T47D (cell line): ENCODE data around the gene GID4.

Source experiments
- DNase-seq, 2 experiments: peaks; one replicate each; pipeline versions ENCODE4 v3.0.0 to v3.0.0-alpha.2; 2011 to 2012; ENCODE audit warnings: low read depth in 1 of 2, low spot score in 1 of 2
- JUND ChIP-seq: IDR thresholded peaks from 2 replicates; pipeline ENCODE4 v1.6.1; 2012; ENCODE audit warnings: low read depth
- in situ Hi-C: cut with HindIII; loops from 2 replicates; pipeline ENCODE4 v1.10.0; 2016; ENCODE audit warnings: low sequenced_read_pairs, low pct_unique_long_range_greater_than_20kb

The GID4 gene

DNA sequence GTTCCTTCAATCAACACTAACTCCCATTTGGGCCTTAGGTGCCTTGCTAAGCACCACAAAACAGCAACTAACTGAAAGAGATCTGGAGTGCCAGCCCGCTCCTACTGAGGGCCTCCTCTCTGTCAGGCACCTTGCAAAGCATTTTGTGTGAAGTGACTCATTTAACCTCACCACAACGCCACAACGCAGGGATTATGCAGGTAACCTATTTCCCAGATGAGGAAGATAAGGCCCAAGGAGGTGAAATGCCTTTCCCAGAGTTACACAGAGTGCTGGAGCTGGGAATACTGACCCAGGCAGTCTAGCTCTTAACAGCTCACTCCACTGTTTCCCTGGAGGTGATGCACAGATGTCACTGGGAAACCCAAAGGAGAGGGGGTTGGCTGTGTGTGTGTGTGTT, 33.7 kb upstream of the GID4 start:
- no peak for TF ChIP-seq JUND
- DNase-seq = no peak
- in situ Hi-C loops = no loop called here

DNA sequence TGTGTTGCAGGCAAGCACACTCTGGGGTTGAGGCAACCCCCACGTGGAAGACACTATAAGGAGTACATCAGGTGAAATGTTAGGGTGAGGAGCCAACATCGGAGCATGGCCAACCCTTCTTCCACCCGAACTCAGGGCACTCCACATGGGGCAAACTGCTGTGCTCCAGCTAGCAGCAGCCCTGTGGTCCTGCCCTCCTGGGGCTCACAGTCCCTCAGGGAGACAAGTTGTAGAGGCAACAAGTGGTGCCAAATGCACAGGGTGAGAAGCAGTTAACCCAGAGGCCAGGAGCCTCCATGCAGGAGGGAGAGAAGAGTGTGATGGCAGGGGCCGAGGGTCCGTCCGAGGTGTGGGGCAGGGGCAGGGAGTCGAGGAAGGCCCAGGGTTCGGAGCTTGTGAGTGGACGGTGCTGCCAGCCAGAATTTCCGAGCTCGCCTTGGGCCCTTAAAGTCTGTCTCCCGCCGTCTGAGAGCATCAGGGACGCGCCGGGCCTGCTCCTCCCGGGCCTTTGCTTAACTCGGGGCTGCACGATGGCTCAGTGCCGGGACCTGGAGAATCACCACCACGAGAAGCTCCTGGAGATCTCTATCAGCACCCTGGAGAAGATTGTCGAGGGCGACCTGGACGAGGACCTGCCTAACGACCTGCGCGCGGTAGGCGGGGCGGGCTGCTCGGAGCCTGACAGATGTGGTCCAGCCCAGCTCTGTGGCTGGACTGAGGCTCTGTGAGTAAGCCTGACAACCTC, 32.5 kb upstream of the GID4 start:
- in situ Hi-C loops = no loop called here
- no peak for DNase-seq
- TF ChIP-seq JUND = no peak

DNA sequence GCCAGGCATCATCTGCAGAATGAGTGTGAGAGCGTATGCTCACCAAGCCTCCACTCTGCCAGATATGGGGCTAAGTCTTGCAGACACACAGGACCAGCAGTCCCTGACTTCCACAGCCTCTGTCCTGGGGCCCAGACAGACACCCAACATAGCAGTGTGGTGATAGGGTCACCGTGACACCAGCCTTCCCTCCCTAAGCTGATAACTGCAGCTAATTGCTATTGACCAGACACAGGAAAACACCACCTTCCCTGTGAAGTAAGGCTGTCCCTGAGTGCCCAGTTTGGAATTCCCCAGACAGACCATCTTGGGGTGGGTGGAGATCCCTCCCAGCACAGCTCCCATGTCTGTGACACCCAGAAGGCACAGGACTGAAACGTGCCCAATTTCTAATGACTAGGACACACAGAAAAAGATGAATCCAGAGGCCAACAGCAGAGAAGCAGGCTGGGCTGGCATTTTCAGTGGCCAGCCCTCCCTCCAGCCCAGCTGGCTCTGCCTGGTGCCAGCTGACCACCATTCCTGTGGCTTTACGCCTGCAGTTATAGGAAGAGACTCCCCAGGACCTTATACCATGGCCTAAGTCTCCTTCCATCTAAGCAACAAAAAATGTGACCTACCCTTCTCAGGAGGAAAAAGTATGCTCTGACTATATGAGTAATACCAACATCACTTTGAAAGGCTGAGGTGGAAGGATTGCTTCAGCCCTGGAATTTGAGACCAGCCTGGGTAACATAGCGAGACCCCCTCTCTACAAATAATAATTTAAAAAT, 30.5 kb upstream of the GID4 start:
- no peak for TF ChIP-seq JUND
- in situ Hi-C loops = no loop called here
- DNase-seq = no peak

DNA sequence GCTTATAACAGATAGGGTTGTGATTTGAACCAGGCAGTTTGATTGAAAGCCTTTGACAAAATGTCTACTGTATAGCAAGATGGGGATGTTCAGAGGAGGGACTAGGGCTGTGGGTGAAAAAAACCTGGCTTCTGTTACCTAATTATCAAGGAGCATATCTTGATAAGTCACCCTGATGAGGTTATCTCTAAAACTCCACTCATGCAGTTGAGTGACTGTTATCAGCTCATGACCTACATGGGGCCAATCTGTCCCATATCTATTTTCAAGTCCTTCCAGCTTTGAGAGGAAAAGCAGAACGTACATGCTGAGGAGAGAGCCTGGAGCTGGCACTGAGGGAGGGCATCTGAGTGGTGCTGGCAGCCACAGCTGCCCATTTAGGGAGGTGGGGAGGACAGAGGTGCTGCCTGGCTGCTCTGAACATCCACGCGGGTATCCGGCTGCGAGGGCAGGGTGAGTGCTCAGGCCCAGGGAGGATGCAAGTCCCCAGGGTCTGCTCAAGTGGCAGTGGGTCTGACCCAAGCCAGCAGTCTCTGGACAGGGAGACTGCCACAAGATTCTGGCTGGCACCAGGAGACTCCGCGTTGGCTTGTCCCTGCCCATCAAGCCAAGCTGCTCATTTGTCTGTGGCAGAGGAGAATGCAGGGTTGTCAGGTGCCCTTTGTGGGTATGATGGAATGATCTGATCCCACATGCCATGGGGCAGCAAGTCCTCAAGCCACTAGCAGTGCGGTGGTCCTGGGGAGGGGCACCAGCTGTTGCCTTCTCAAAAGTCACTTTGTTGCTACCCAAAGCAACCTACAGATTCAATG, 29.4 kb upstream of the GID4 start:
- TF ChIP-seq JUND = no peak
- DNase-seq = no peak
- in situ Hi-C loops = no loop called here

DNA sequence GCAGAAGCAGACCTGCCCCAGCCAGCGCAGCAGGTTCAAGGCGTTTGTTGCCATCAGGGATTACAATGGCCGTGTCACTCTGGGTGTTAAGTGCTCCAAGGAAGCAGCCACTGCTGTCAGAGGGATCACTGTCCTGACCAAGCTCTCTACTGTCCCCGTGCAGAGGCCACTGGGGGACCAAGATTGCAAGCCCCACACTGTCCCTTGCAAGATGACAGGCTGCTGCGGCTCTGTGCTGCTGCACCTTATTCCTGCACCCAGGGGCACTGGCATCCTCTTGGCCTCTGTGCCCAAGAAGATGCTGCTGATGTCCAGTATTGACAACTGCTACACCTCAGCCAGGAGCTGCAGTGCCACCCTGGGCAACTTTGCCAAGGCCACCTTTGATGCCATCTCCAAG, 27.9 kb upstream of the GID4 start:
- no peak for TF ChIP-seq JUND
- in situ Hi-C loops = no loop called here
- DNase-seq = no peak

DNA sequence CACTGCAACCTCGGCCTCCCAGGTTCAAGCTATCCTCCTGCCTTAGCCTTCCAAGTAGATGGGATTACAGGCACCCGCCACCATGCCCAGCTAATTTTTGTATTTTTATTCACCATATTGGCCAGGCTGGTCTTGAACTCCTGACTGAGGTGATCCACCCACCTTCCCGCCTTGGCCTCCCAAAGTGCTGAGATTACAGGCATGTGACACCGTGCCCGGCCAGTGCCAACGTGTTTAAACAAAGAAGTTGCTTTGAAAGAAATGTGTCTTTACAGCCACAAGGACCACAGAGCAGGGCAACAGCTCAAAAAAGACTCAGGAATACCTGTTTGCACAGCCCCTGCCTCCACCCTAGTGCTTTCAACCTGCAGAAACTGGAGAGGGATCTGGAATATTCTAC, 25.2 kb upstream of the GID4 start:
- no peak for DNase-seq
- no peak for TF ChIP-seq JUND
- in situ Hi-C loops = no loop called here

DNA sequence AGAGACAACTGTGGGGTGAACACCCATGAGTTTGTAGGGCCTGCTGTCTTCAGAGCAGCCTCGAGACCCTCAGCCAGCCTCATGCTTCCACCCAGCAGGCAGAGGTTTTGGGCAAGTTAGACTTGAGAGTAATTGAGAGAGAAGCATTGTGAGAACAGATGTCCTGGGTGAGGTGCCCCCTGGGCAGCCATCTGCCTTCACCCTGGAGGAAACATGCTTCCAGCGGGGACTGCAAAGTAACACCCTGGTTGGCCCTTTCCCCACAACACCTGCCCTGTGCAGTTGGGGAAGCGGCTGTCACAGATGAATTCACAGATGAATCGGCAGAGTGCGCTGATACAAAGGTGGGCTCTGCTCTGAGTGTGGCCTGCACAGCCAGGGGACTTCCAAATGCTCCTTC, 23.6 kb upstream of the GID4 start:
- TF ChIP-seq JUND = no peak
- no peak for DNase-seq
- in situ Hi-C loops = no loop called here

DNA sequence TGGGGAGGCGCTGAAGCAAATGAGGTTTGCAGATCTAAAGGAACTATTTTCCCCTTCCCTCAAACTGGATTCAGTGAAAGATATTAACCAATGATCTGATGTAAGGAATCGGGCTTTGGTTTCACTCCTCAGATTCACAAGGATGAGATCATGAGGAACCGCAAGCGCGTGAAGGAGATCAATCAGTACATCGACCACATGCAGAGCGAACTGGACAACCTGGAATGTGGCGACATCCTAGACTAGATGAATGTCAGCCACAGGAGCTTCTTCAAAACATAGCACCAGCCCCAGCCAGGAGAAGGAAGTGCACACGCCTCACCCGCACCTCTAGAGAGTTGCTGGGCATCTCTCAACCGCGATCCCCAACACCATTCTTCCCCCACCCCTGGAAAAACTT, 22.8 kb upstream of the GID4 start:
- no peak for DNase-seq
- TF ChIP-seq JUND = no peak
- in situ Hi-C loops = no loop called here

DNA sequence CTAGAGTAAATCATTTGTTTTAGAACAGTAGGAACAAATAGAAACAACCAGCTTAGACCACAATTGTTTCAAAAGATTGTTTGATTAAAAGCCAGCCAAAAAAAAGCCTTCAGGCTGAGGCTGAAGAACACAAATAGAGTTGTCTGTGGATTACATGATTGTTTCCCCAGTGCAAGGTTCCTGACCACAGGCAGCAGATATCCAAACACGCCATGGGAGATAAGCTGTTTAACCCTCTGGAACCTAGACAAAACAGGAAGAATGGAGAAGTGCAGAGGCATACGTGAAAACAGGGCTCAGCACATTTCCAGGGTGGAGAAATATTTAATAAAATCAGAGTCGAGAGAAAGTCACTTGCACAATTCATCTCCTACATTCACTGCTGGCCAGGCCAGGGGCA, 21.2 kb upstream of the GID4 start:
- DNase-seq = no peak
- TF ChIP-seq JUND = no peak
- in situ Hi-C loops = no loop called here

DNA sequence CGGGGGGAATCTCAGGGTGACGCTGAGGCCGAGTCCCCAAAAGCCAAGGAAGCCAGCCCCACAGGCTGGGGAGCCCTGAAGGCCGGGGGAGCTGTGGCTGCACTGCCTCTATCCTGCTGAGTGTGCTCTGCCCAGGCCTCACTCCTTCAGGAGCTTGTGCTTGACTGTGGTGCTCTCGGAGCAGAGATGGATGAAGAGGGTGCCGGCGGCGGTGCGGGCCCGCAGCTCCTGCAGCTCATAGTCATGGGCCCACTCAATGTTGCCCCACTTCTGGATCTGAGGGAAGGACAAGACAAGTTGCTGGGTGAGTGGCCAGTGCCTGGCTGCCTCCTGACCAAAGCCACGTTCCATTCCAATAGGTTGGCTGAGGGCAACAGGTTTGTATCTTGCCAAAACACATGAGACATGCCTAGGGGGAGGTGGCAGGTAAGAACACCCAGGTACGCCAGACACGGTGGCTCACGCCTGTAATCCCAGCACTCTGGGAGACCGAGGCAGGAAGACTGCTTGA, 20.7 kb upstream of the GID4 start:
- in situ Hi-C loops = no loop called here
- TF ChIP-seq JUND = no peak
- DNase-seq = no peak

DNA sequence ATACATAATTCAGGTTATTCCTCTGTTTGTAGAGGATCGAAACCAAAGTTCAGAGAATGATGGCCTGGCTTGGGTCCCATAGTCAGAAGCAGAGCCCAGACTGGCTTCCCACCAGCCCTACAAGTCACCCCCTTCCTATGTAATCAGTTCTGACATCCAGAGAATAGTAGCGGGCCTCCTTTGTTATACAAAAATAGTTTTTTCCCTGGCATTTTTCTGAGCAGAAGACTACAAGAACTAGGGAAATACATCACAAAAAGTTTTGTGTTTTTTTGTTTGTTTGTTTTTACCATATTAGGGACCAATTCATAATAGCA, 19.4 kb upstream of the GID4 start:
- DNase-seq = no peak
- TF ChIP-seq JUND = no peak
- in situ Hi-C loops = no loop called here

DNA sequence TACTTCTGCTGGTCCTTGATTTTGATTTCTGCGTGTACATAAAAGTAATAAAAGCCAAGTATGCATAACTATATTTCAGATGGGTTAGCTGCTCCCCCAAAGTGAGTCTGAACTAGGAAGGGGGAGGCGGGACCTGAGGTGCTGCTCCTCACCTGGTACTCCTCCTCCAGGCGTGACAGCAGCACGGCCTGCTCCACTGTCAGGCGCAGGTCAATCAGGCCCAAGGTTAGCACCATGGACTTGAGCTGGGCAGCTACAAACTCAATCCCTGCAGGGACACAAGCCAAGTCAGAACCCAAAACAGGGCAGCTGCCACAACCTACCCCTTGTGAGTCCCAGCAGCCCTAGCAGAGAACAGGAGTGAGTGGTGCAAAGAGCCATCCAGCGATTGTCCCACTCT, 18.2 kb upstream of the GID4 start:
- in situ Hi-C loops = no loop called here
- TF ChIP-seq JUND = no peak
- no peak for DNase-seq

DNA sequence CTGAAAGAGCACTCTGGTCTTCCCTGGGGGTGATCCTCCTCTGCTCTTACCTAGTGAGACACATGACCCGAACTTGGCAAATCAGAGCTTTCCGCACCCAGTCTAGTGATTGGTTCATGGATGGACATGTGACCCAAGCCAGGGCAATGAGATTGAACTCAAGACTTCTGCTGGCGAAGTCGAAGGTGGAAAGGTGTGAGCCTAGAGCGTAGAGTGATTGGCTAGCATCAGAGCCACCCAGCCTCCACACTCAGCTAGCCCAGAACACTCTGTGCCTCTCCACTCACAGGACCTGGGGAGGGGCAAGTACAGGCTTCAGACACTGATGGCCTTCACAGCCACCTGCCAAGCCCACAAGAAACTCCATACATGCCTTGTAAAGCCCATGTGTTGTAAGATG, 17.8 kb upstream of the GID4 start:
- no peak for TF ChIP-seq JUND
- in situ Hi-C loops = no loop called here
- no peak for DNase-seq
